GM12873 (cell line): Measurements from ENCODE around the gene CDKN2B.
A peak's percentile ranks its signal among the peaks of the same experiment; 100 is the strongest.

Source experiments
- TF ChIP-seq, protein P1 (sequence below): IDR thresholded peaks from 2 replicates; pipeline ENCODE4 v1.5.1; 2012; ENCODE audit warnings: low read depth, mild to moderate bottlenecking, moderate library complexity, low read length, control low read depth; ENCODE audit not compliant: insufficient read depth; ENCODE audit errors: missing control alignments

The CDKN2B gene

DNA sequence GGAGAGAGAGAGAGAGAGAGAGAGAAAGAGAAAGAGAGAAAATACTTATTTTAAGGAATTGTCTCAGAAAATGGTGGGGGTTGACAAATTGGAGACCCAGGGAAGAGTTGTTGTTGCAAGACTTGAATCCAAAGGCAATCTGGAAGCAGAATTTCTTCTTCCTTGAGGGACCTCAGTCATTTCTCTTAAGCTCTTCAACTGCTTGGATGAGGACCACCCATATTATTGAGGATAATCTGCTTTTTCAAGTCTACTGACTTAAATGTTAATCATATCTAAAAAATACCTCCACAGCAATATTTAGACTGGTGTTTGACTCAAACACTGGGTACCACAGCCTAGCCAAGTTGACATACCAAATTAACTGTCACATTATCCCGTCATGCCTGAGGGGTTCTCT is 11.6 kb downstream of the CDKN2B start:
- TF ChIP-seq, protein P1, sequence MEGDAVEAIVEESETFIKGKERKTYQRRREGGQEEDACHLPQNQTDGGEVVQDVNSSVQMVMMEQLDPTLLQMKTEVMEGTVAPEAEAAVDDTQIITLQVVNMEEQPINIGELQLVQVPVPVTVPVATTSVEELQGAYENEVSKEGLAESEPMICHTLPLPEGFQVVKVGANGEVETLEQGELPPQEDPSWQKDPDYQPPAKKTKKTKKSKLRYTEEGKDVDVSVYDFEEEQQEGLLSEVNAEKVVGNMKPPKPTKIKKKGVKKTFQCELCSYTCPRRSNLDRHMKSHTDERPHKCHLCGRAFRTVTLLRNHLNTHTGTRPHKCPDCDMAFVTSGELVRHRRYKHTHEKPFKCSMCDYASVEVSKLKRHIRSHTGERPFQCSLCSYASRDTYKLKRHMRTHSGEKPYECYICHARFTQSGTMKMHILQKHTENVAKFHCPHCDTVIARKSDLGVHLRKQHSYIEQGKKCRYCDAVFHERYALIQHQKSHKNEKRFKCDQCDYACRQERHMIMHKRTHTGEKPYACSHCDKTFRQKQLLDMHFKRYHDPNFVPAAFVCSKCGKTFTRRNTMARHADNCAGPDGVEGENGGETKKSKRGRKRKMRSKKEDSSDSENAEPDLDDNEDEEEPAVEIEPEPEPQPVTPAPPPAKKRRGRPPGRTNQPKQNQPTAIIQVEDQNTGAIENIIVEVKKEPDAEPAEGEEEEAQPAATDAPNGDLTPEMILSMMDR = no peak

DNA sequence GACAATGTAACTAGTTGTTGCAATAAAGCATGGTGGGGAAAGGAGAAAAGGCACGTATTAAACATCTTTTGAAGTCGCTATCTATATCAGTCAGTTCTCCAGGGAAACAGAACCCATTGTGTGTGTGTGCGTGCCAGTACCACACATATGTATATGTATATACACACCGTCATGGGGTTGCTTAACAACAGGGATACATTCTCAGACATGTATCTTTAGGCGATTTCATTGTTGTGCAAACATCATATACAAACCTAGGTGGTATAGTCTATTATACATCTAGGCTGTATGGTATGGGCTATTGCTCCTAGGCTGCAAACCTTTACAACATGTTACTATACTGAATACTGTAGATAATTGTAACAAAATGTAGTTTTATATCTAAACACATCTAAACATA is 12.2 kb downstream of the CDKN2B start:
- TF ChIP-seq, protein P1 = no peak

- TF ChIP-seq, protein P1 = no peak
Measured at GRCh38 chr9:21996438-21996837, 12.7 kb downstream of the CDKN2B start.

DNA sequence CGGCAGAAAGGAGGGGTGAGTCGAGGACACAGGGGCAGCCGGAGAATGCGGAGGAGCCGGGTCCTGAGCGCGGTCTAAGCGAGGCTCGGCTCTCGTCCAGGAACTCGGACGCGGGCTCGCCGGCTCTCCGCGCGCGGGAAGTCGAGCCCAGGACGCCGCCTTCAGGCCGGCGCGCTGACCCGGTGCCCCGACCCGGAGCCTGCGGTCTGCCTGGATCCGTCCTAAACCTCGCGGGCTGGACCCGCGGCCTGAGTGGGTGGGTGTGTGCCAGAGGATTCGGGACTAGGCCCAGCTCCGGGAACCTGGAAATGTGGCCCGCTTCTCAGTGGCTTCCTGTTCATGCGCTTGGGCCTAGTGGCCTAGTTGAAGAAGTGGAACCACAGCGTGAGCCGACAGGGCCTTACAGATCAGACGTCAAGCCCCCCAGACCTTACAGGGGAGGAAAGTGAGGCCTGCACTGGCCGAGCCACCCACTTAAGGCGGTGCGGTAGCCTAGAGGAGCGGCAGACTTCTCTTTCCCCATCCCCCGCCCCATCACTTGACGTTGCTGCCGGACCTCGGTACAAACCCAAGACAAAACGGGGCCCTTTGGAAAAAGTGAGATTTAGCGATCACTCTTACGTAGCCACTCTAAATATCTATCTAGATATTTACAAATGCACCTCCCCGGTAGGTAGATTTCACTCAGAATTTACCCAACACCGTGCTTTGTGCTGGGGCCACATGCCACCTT is 13.3 kb downstream of the CDKN2B start:
- TF ChIP-seq, protein P1 = peak; percentile 23

- TF ChIP-seq, protein P1 = peak; percentile 11
Measured at GRCh38 chr9:21995006-21995665, 14.0 kb downstream of the CDKN2B start.

DNA sequence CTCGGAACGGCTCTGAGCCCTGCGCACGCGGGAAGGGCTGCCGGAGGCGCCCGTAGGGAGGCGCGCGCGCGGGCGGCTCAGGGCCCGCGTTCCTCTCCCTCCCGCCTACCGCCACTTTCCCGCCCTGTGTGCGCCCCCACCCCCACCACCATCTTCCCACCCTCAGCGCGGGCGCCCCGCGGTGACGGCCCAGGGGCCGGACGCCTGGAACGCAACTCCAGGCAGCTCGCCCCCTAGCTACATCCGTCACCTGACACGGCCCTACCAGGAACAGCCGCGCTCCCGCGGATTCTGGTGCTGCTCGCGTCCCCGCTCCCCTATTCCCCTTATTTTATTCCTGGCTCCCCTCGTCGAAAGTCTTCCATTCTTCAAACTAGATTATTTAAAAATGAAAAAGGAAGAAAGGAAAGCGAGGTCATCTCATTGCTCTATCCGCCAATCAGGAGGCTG is 14.5 kb downstream of the CDKN2B start, which contains the start of gene CDKN2B-AS1:
Gene CDKN2B-AS1 (plus strand): TSS at position 236 of the 450 bp plus-strand sequence.
- TF ChIP-seq, protein P1 = peak; percentile 26

DNA sequence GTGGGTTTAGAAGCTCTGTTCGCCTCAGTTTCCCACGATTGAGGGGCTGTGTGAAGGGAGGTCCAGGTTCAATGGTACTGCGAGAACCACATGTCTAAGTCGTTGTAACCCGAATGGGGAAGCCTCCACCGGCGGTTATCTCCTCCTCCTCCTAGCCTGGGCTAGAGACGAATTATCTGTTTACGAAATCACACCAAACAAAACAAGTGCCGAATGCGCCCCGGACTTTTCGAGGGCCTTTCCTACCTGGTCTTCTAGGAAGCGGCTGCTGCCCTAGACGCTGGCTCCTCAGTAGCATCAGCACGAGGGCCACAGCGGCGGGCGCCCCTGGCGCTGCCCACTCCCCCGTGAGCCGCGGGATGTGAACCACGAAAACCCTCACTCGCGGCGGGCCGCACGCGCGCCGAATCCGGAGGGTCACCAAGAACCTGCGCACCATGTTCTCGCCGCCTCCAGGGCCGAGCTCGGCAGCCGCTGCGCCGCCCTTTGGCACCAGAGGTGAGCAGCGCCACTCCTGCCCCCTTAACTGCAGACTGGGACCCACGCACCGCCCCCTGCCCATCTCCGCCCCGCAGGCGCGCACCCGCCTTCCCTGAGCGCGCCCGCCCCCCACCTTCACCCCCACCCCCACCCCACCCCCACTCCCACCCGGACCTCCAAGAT is 15.1 kb downstream of the CDKN2B start, which contains the start of gene CDKN2A:
Gene CDKN2A (minus strand): TSS at position 500 of the 663 bp plus-strand sequence.
- TF ChIP-seq, protein P1 = peak; percentile 24
